ENCODE measurements around the gene HDAC4. TPM values are rescaled to one million over a fixed set of nuclear protein-coding genes. Genes with fewer than 3 reads are reported as not detected.

HDAC4 gene
- total and polyA plus RNA-seq, 2 of the 8 experiments (the other 6 are each of a cell fraction or from before 2014, with no cell fraction given), result 15.4 to 31.5 TPM

- H2AFZ ChIP-seq (ENCODE audit: low read length), result peak overlapping the region; percentile 12; the same call in 1 of the 2 replicates
- H4K8ac ChIP-seq (ENCODE audit: extremely low read depth, insufficient read depth, low read length), result no peak overlapping the region
- H3K23me2 ChIP-seq (ENCODE audit: low read depth, low read length), result no peaks in the 10 kb centered on the region
- no peak overlapping the region for H3K18ac ChIP-seq (ENCODE audit: extremely low read depth, low read length)
- no peaks in the 10 kb centered on the region for H3K27me3 ChIP-seq (replicated peaks in 1 of 4; ENCODE audit: control insufficient read depth in 3 of 4, extremely low read depth in 1 of 4, insufficient read depth in 3 of 4, low read length in 3 of 4)
- no peak overlapping the region for H4K91ac ChIP-seq (replicated peaks; ENCODE audit: insufficient read length, low read length)
- H2BK120ac ChIP-seq (replicated peaks; ENCODE audit: low read depth, low read length), result no peak overlapping the region
- no peak overlapping the region for H2BK15ac ChIP-seq (ENCODE audit: low read length)
- no peak overlapping the region for H3K23ac ChIP-seq (ENCODE audit: insufficient read length)
- 86% methylated on average over 12 of the region's 12 CpGs; no CpG with 5 or more reads in 1 of the 2 experiments for WGBS, 2 experiments (ENCODE audit: extremely low coverage in 1 of 2, insufficient coverage in 1 of 2, insufficient read length in 1 of 2, insufficient replicate concordance in 2 of 2, low coverage in 1 of 2, low lambda C conversion rate in 2 of 2, missing lambda C conversion rate in 1 of 2)
- H3K56ac ChIP-seq (replicated peaks; ENCODE audit: insufficient read length, low read depth, low read length), result no peak overlapping the region
- no peak overlapping the region for H3K14ac ChIP-seq (ENCODE audit: insufficient read length)
- no peaks in the 10 kb centered on the region for H3K36me3 ChIP-seq (ENCODE audit: control insufficient read depth in 2 of 4, insufficient read depth in 4 of 4, low read length in 3 of 4)
- no peak overlapping the region for H3K27ac ChIP-seq (ENCODE audit: low read depth, low read length)
- ChIA-PET POLR2A (ENCODE audit: partially characterized antibody) (no interaction called here), CTCF (ENCODE audit: partially characterized antibody) (no interaction called here)
- no peaks in the 10 kb centered on the region for H3K79me2 ChIP-seq (ENCODE audit: control insufficient read depth in 1 of 2, insufficient read depth in 2 of 2, low read length in 2 of 2)
- H3K9me3 ChIP-seq (ENCODE audit: insufficient read depth in 2 of 2, low read depth in 1 of 2, low read length in 1 of 2), result no peaks in the 10 kb centered on the region
- H3K4me1 ChIP-seq (replicated peaks in 1 of 4; ENCODE audit: control insufficient read depth in 3 of 4, insufficient read depth in 4 of 4, low read length in 3 of 4), result peaks cover 0 to 2% (median 0%) of the 10 kb centered on the region in 4 experiments; a peak in 1 of 7 replicates
- no peak overlapping the region for H2BK12ac ChIP-seq (ENCODE audit: low read depth, low read length)
- H2BK20ac ChIP-seq (ENCODE audit: low read length), result no peak overlapping the region
- H3K4me3 ChIP-seq (ENCODE audit: extremely low read depth in 1 of 4, insufficient read depth in 2 of 4, low read depth in 3 of 4, low read length in 4 of 4), result no peak overlapping the region
- H3K9ac ChIP-seq (replicated peaks in 1 of 4; ENCODE audit: extremely low read depth in 1 of 4, low read depth in 3 of 4, low read length in 3 of 4), result no peak overlapping the region
- no peak overlapping the region for H2BK5ac ChIP-seq (ENCODE audit: low read depth, low read length)
- no peak overlapping the region for H3K4ac ChIP-seq (replicated peaks; ENCODE audit: insufficient read length, low read depth, low read length)
- H3K4me2 ChIP-seq (ENCODE audit: insufficient read depth in 1 of 2, low read depth in 2 of 2, low read length in 2 of 2), result no peak overlapping the region
- DNase-seq (ENCODE audit: low read depth in 1 of 2, low spot score in 2 of 2) (no peak), FAIRE-seq (no peak)
- H3K79me1 ChIP-seq (ENCODE audit: low read depth, low read length), result no peaks in the 10 kb centered on the region
- no peak overlapping the region for H4K5ac ChIP-seq (ENCODE audit: insufficient read length, low read depth, low read length)
- H4K20me1 ChIP-seq (replicated peaks in 1 of 2; ENCODE audit: control insufficient read depth in 1 of 2, insufficient read depth in 2 of 2, low read length in 2 of 2), result no peaks in the 10 kb centered on the region
- H2AK5ac ChIP-seq (ENCODE audit: low read depth, low read length), result no peak overlapping the region
- TF ChIP-seq CTBP2 (IDR thresholded peaks at IDR 0.05; ENCODE audit: borderline replicate concordance, insufficient read depth, insufficient read length, low read length), result no peak
- TF ChIP-seq HDAC6 (IDR thresholded peaks at IDR 0.05; ENCODE audit: low read depth, low read length), result no peak
- TF ChIP-seq, protein P1, sequence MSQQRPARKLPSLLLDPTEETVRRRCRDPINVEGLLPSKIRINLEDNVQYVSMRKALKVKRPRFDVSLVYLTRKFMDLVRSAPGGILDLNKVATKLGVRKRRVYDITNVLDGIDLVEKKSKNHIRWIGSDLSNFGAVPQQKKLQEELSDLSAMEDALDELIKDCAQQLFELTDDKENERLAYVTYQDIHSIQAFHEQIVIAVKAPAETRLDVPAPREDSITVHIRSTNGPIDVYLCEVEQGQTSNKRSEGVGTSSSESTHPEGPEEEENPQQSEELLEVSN (IDR thresholded peaks at IDR 0.05), result no peak
- TF ChIP-seq SP2 (IDR thresholded peaks at IDR 0.05; ENCODE audit: low read length), result no peak
- TF ChIP-seq EGR1 (IDR thresholded peaks at IDR 0.05; ENCODE audit: borderline replicate concordance, low read depth, low read length), result no peak
- no peak for TF ChIP-seq SIN3A (conservative IDR thresholded peaks at IDR 0.05 in 1 of 2, IDR thresholded peaks at IDR 0.05 in 1 of 2; ENCODE audit: low read depth in 1 of 2, low read length in 2 of 2)
- TF ChIP-seq FOSL1 (IDR thresholded peaks at IDR 0.05; ENCODE audit: insufficient read depth, low read depth, low read length), result no peak
- no peak for TF ChIP-seq NRF1 (IDR thresholded peaks at IDR 0.05; ENCODE audit: low read depth, low read length)
- no peak for TF ChIP-seq MAFK (IDR thresholded peaks at IDR 0.05; ENCODE audit: low read depth, low read length)
- no peak for TF ChIP-seq SIX5 (IDR thresholded peaks at IDR 0.05; ENCODE audit: low read depth, low read length)
- TF ChIP-seq RAD21 (IDR thresholded peaks at IDR 0.05 in 1 of 2, conservative IDR thresholded peaks at IDR 0.05 in 1 of 2; ENCODE audit: low read depth in 2 of 2, low read length in 2 of 2), result no peak
- TF ChIP-seq TBP (IDR thresholded peaks at IDR 0.05; ENCODE audit: low read depth, low read length), result no peak
Observed at GRCh38 chr2:239420082-239420481, 19.3 kb upstream of the HDAC4 start.

All from H1 (cell line).